Suprapubic skin (tissue), 4 donors: Measurements from ENCODE around the gene WASF2. TPM values are rescaled to one million over a fixed set of nuclear protein-coding genes. Genes with fewer than 3 reads are reported as not detected.

Experiments used
- DNase-seq, 2 donors: peaks; one replicate each; pipeline ENCODE4 v3.0.0-alpha.2; 2019; ENCODE audit warnings: low spot score in 2 of 2
- H3K27ac ChIP-seq: fragments of 200-600 bp; sonication (generic); one replicate; pipeline ENCODE4 v1.5.1; 2019
- H3K27me3 ChIP-seq: fragments of 200-600 bp; sonication (generic); one replicate; pipeline ENCODE4 v1.5.1; 2019
- H3K36me3 ChIP-seq: fragments of 200-600 bp; sonication (generic); one replicate; pipeline ENCODE4 v1.5.1; 2019
- H3K4me1 ChIP-seq: fragments of 200-600 bp; sonication (generic); one replicate; pipeline ENCODE4 v1.5.1; 2019
- H3K4me3 ChIP-seq: fragments of 200-600 bp; sonication (generic); one replicate; pipeline ENCODE4 v1.5.1; 2019; ENCODE audit warnings: mild to moderate bottlenecking
- H3K9me3 ChIP-seq: fragments of 200-600 bp; sonication (generic); one replicate; pipeline ENCODE4 v1.5.1; 2019
- EP300 ChIP-seq: sonication (generic); formaldehyde crosslinking; IDR thresholded peaks from one replicate; pipeline ENCODE4 v1.6.1; 2017; ENCODE audit warnings: antibody characterized with exemption
- POLR2A ChIP-seq, 2 donors: fragments of 450-650 bp; IDR thresholded peaks; one replicate each; pipeline ENCODE4 v1.6.1; 2017; ENCODE audit warnings: antibody characterized with exemption in 2 of 2, mild to moderate bottlenecking in 2 of 2, moderate library complexity in 2 of 2
- POLR2AphosphoS5 ChIP-seq, 3 donors: sonication (generic); formaldehyde crosslinking; IDR thresholded peaks; one replicate each; pipeline ENCODE4 v1.6.1; 2017; ENCODE audit warnings: antibody characterized with exemption in 3 of 3
- WGBS: methylation state at CpG from one replicate; pipeline ENCODE4 v1.1.5; 2018; 5-methylcytosine and 5-hydroxymethylcytosine counted together
- total RNA-seq, 4 donors: library from RNA; depleted of rRNA; stranded (reverse); fragments of >200 nt; gene quantifications; one replicate each; pipeline ENCODE4 v1.1.0, GENCODE V29; 2016
- TF ChIP-seq, protein P1 (sequence below), 2 donors: fragments of 200-600 bp in 1 of 2; fragments of 450-650 bp in 1 of 2; sonication (generic) in 1 of 2; IDR thresholded peaks; one replicate each; pipeline ENCODE4 v1.5.1; 2016 to 2019; ENCODE audit warnings: antibody characterized with exemption in 2 of 2, mild to moderate bottlenecking in 1 of 2, moderate library complexity in 1 of 2

Gene WASF2
- total RNA-seq, 4 donors from 2014 or later: 69.0 to 96.0 (median 90.4) TPM

- peak in 1 of 2 donors; percentile 20 for DNase-seq
- no peak overlapping the region for H3K4me3 ChIP-seq
- no peaks in the 10 kb centered on the region for H3K27me3 ChIP-seq
- peaks cover 21% of the 10 kb centered on the region for H3K4me1 ChIP-seq
- WGBS: 94% methylated on average over 2 of the region's 2 CpGs
- H3K9me3 ChIP-seq: no peaks in the 10 kb centered on the region
- TF ChIP-seq, protein P1, sequence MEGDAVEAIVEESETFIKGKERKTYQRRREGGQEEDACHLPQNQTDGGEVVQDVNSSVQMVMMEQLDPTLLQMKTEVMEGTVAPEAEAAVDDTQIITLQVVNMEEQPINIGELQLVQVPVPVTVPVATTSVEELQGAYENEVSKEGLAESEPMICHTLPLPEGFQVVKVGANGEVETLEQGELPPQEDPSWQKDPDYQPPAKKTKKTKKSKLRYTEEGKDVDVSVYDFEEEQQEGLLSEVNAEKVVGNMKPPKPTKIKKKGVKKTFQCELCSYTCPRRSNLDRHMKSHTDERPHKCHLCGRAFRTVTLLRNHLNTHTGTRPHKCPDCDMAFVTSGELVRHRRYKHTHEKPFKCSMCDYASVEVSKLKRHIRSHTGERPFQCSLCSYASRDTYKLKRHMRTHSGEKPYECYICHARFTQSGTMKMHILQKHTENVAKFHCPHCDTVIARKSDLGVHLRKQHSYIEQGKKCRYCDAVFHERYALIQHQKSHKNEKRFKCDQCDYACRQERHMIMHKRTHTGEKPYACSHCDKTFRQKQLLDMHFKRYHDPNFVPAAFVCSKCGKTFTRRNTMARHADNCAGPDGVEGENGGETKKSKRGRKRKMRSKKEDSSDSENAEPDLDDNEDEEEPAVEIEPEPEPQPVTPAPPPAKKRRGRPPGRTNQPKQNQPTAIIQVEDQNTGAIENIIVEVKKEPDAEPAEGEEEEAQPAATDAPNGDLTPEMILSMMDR (IDR thresholded peaks at IDR 0.05): no peak
- no peak overlapping the region for H3K27ac ChIP-seq
- H3K36me3 ChIP-seq: no peaks in the 10 kb centered on the region
Observed at GRCh38 chr1:27499142-27499541, 9.2 kb upstream of the WASF2 start.

GRCh38 chr1:27496604-27497155 lies 6.7 kb upstream of the WASF2 start:
- Histone ChIP-seq H3K4me3 (no peak overlapping the region), H3K27me3 (no peaks in the 10 kb centered on the region), H3K4me1 (peaks cover 23% of the 10 kb centered on the region), H3K27ac (no peak overlapping the region), H3K36me3 (no peaks in the 10 kb centered on the region), H3K9me3 (no peaks in the 10 kb centered on the region)
- TF ChIP-seq, protein P1 (IDR thresholded peaks at IDR 0.05): no peak
- no peak for TF ChIP-seq POLR2AphosphoS5 (IDR thresholded peaks at IDR 0.05)
- TF ChIP-seq EP300: no peak
- no peak for TF ChIP-seq POLR2A (IDR thresholded peaks at IDR 0.05)
- WGBS: 44% methylated on average over 8 of the region's 8 CpGs
- DNase-seq: peak in 1 of 2 donors; percentile 61

DNA sequence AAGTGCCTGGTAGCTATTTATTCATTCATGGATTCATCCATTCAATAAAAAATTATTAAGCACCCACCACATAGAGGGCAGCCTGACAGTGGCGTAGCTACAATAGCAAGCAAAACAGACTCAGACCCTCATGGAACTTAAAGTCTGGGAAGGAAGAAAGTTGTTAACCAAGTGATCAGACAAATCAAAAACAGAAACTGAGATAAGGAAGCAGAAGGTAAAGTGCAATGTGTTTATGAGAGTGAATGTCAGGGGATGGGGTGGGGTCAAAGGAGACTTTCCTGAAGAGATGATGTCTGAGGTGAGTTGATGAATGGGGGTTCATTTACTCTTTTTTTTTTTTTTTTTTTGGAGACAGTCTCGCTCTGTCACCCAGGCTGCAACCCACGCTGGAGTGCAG lies 2.8 kb upstream of the WASF2 start:
- WGBS: 88% methylated on average over 3 of the region's 3 CpGs
- no peak for DNase-seq
- Histone ChIP-seq H3K9me3 (no peaks in the 10 kb centered on the region), H3K27me3 (no peaks in the 10 kb centered on the region), H3K27ac (peak overlapping the region; percentile 95), H3K36me3 (no peaks in the 10 kb centered on the region), H3K4me3 (no peak overlapping the region), H3K4me1 (peaks cover 46% of the 10 kb centered on the region)
- TF ChIP-seq POLR2A (IDR thresholded peaks at IDR 0.05) (no peak), POLR2AphosphoS5 (IDR thresholded peaks at IDR 0.05) (no peak), EP300 (no peak)
- TF ChIP-seq, protein P1 (IDR thresholded peaks at IDR 0.05): no peak

- peak overlapping the region; percentile 95 for H3K27ac ChIP-seq
- peak; percentile 75 to 78 for DNase-seq
Observed at GRCh38 chr1:27491748-27492700, 2.1 kb upstream of the WASF2 start.

More at GRCh38 chr1:27491748-27492700, 2.1 kb upstream of the WASF2 start:
- TF ChIP-seq, protein P1 (IDR thresholded peaks at IDR 0.05): no peak
- no peak for TF ChIP-seq EP300
- no peak for TF ChIP-seq POLR2A (IDR thresholded peaks at IDR 0.05)
- no peak for TF ChIP-seq POLR2AphosphoS5 (IDR thresholded peaks at IDR 0.05)
- Histone ChIP-seq H3K4me1 (peaks cover 42% of the 10 kb centered on the region), H3K9me3 (no peaks in the 10 kb centered on the region), H3K4me3 (no peak overlapping the region), H3K36me3 (no peaks in the 10 kb centered on the region), H3K27me3 (no peaks in the 10 kb centered on the region)
- WGBS: 14% methylated on average over 8 of the region's 9 CpGs
